GM12878 (cell line): ENCODE results near the gene NOP9. TPM values are rescaled to one million over a fixed set of nuclear protein-coding genes. Genes with fewer than 3 reads are reported as not detected.

Source experiments
- ATAC-seq: fragments of 200-7000 bp; cut with Tn5 transposase; 3 replicates; pipeline ENCODE4 v1.9.1; 2020; ENCODE audit warnings: mild to moderate bottlenecking, moderate library complexity
- BruUV-seq: library from RNA; stranded (reverse); fragments of 400-500 nt; replicated peaks from 2 replicates; lab custom pipeline; 2021; lab: Mats Ljungman, UMichigan
- CTCF ChIA-PET: fragments of 300-600 bp; sonication (Branson Sonifier 250); formaldehyde crosslinking; extraction: SDS; loops from one replicate; lab custom pipeline; 2021; ENCODE audit warnings: inconsistent platforms; lab: Yijun Ruan, JAX
- POLR2A ChIA-PET: fragments of 350-600 bp; formaldehyde crosslinking; extraction: SDS; loops from one replicate; lab custom pipeline; 2021; ENCODE audit warnings: inconsistent platforms; lab: Charles Lee
- RAD21 ChIA-PET: fragments of 300-600 bp; sonication (Branson Sonifier 250); formaldehyde crosslinking; loops from one replicate; lab custom pipeline; 2023; ENCODE audit warnings: antibody characterized with exemption; ENCODE audit not compliant: unreplicated experiment; lab: Charles Lee
- SMC1A ChIA-PET: fragments of 300-600 bp; sonication (Branson Sonifier 250); formaldehyde crosslinking; loops from one replicate; lab custom pipeline; 2023; ENCODE audit not compliant: unreplicated experiment, uncharacterized antibody; lab: Charles Lee
- DNase-seq: peaks from one replicate; pipeline ENCODE4 v3.0.0-alpha.2; 2011; ENCODE audit warnings: low read depth, low spot score
- FAIRE-seq: peaks from 3 replicates; lab custom pipeline; 2011; peaks lifted over from hg19 to GRCh38; lab: Jason Lieb, UNC
- H2AFZ ChIP-seq: 2 replicates; pipeline ENCODE4 v1.6.0; 2011; ENCODE audit warnings: low read depth, low read length, control low read depth; ENCODE audit not compliant: control insufficient read depth
- H3K27ac ChIP-seq: 2 replicates; pipeline ENCODE4 v1.5.1; 2011; ENCODE audit warnings: control low read depth; ENCODE audit not compliant: control insufficient read depth, insufficient read depth
- H3K27me3 ChIP-seq, 2 experiments: replicated peaks in 1 of 2; 2 replicates each; pipeline versions ENCODE4 v1.6.0 to v1.6.1; 2011; ENCODE audit warnings: low read length in 1 of 2; ENCODE audit not compliant: control insufficient read depth in 2 of 2, insufficient read depth in 2 of 2
- H3K36me3 ChIP-seq, 2 experiments: 2 replicates each; pipeline ENCODE4 v1.5.1; 2011; ENCODE audit warnings: low read length in 1 of 2; ENCODE audit not compliant: control insufficient read depth in 2 of 2, insufficient read depth in 2 of 2
- H3K4me1 ChIP-seq: 2 replicates; pipeline ENCODE4 v1.6.1; 2011; ENCODE audit warnings: mild to moderate bottlenecking, low read length, moderate library complexity, mixed read lengths; ENCODE audit not compliant: control insufficient read depth, insufficient read depth
- H3K4me2 ChIP-seq: 2 replicates; pipeline ENCODE4 v1.6.0; 2011; ENCODE audit warnings: control low read depth; ENCODE audit not compliant: control insufficient read depth, insufficient read depth
- H3K4me3 ChIP-seq: fragments of 200-600 bp; sonication (generic); 2 replicates; pipeline ENCODE4 v1.5.1; 2016
- H3K79me2 ChIP-seq: 2 replicates; pipeline ENCODE4 v1.6.0; 2011; ENCODE audit warnings: low read length; ENCODE audit not compliant: control insufficient read depth, insufficient read depth
- H3K9ac ChIP-seq: 2 replicates; pipeline ENCODE4 v1.8.0; 2011; ENCODE audit warnings: low read length, control low read depth, mixed read lengths; ENCODE audit not compliant: control insufficient read depth, insufficient read depth
- H3K9me3 ChIP-seq: replicated peaks from 3 replicates; pipeline ENCODE4 v1.5.1; 2011; ENCODE audit warnings: mild to moderate bottlenecking, low read length; ENCODE audit not compliant: control insufficient read depth, insufficient read depth
- H4K20me1 ChIP-seq: 2 replicates; pipeline ENCODE4 v1.6.0; 2011; ENCODE audit not compliant: control insufficient read depth, insufficient read depth
- ASH2L ChIP-seq: fragments of 300-600, 200-600 bp; sonication (generic); IDR thresholded peaks from 2 replicates; pipeline ENCODE4 v1.6.1; 2017; ENCODE audit warnings: low read depth, mild to moderate bottlenecking, borderline replicate concordance
- GATAD2B ChIP-seq: fragments of 450-650 bp; conservative IDR thresholded peaks from 2 replicates; pipeline ENCODE4 v1.6.1; 2017; ENCODE audit warnings: low read depth, mild to moderate bottlenecking, moderate library complexity
- MTA3 ChIP-seq: IDR thresholded peaks from 2 replicates; pipeline ENCODE4 v1.6.1; 2012; ENCODE audit warnings: low read length, inconsistent platforms, borderline replicate concordance
- NBN ChIP-seq: fragments of 450-650 bp; IDR thresholded peaks from 2 replicates; pipeline ENCODE4 v1.6.1; 2016
- NRF1 ChIP-seq: conservative IDR thresholded peaks from 2 replicates; pipeline ENCODE4 v1.6.1; 2011; ENCODE audit warnings: mild to moderate bottlenecking, low read depth, low read length, improper control_type of control experiment
- PAX5 ChIP-seq: IDR thresholded peaks from 2 replicates; pipeline ENCODE4 v1.6.1; 2011; ENCODE audit warnings: low read depth, low read length, borderline replicate concordance
- SIN3A ChIP-seq: IDR thresholded peaks from 2 replicates; pipeline ENCODE4 v1.6.1; 2012; ENCODE audit warnings: low read depth, low read length, improper control_type of control experiment
- TCF7 ChIP-seq: IDR thresholded peaks from 2 replicates; pipeline ENCODE4 v1.6.1; 2014; ENCODE audit warnings: antibody characterized with exemption, borderline replicate concordance
- WGBS: methylation state at CpG from one replicate; pipeline ENCODE4 v1.1.6; 2016; ENCODE audit warnings: low lambda C conversion rate; ENCODE audit not compliant: insufficient replicate concordance, insufficient coverage; ENCODE audit errors: missing lambda C conversion rate; 5-methylcytosine and 5-hydroxymethylcytosine counted together
- in situ Hi-C: fragments of 300-500 bp; cut with MboI; formaldehyde crosslinking; loops from 9 replicates; pipeline ENCODE4 v1.14.3; 2018; ENCODE audit warnings: mixed read lengths
- intact Hi-C: fragments of 100-400 bp; cut with micrococcal nuclease; formaldehyde crosslinking; loops from one replicate; pipeline ENCODE4 v1.14.2; 2022; ENCODE audit not compliant: unreplicated experiment
- polyA plus RNA-seq, 11 experiments: library from polyadenylated mRNA; depleted of rRNA in 4 of 11; unstranded in 6 of 11; stranded (reverse) in 5 of 11; fragments of >200 nt; fragmentation: Nextera tagmentation in 4 of 11; fragmentation: Illumina TruSeq in 1 of 11; extraction: Ambion mirVana in 4 of 11; extraction: Trizol in 1 of 11; gene quantifications; 1 replicate in 1 of 11; 2 replicates in 10 of 11; pipeline versions ENCODE4 v1.2.1 to v1.2.3, GENCODE V29; 2011 to 2016; ENCODE audit warnings: inconsistent platforms in 2 of 11, missing spikeins in 2 of 11, low read depth in 1 of 11
- total RNA-seq, 4 experiments: library from RNA; depleted of rRNA in 3 of 4; stranded (reverse); fragments of >200 nt in 3 of 4; fragmentation: Illumina TruSeq in 1 of 4; extraction: Trizol in 1 of 4; gene quantifications; 2 replicates each; pipeline versions ENCODE4 v1.2.1 to v1.2.3, GENCODE V29; 2013 to 2021

Gene NOP9
- total and polyA plus RNA-seq, 10 of the 15 experiments (the other 5 are each of a cell fraction or from before 2014, with no cell fraction given) = 2.4 to 43.9 (median 20.3) TPM

DNA sequence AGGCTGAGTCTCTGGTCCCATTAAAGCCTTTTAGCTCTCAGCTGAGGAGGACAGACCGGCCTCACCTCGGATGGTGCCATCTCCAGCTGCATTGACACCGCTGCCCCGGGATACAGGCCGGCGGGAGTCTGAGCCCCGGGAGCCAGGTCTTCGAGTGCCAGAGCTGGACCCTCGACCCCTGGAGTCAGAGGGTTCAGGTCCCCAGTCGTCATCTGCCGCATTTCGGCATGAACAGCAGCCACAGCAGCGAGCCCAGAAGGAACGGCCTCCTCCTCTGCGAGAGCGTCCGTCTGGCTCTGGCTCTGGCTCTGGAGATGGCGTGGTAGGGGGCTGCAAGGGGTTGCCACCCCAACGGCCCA, 37.7 kb upstream of the NOP9 start:
- DNase-seq (no peak), FAIRE-seq (no peak), ATAC-seq (no peak)
- RAD21 ChIA-PET = interaction anchor here (1.0 kb wide), 1 partner anchor 19 kb away, joined by 6 read pairs; no protein-coding TSS in a partner anchor
- no peaks in the 10 kb centered on the region for H3K4me1 ChIP-seq
- intact Hi-C loops (no loop called here), in situ Hi-C loops (no loop called here)
- H3K9ac ChIP-seq = no peak overlapping the region
- CTCF ChIA-PET = interaction anchor here (0.8 to 2.1 kb wide), 4 partner anchors 9 to 46 kb away, joined by 4 to 10 read pairs (median 4); partner anchors contain the start of genes CIDEB, RABGGTA and TINF2
- no TSS peak for BruUV-seq
- no peaks in the 10 kb centered on the region for H3K27me3 ChIP-seq
- no peaks in the 10 kb centered on the region for H3K9me3 ChIP-seq
- no peaks in the 10 kb centered on the region for H3K79me2 ChIP-seq
- no peak overlapping the region for H3K4me3 ChIP-seq
- POLR2A ChIA-PET = interaction anchor here (0.7 kb wide), 1 partner anchor 18 kb away, joined by 3 read pairs; no protein-coding TSS in a partner anchor
- H3K27ac ChIP-seq = no peak overlapping the region
- 91% methylated on average over 18 of the region's 19 CpGs for WGBS
- H3K4me2 ChIP-seq = no peak overlapping the region
- SMC1A ChIA-PET = no interaction called here
- H3K36me3 ChIP-seq = peaks cover 0 to 3% of the 10 kb centered on the region in 2 experiments; a peak in 2 of 4 replicates
- H4K20me1 ChIP-seq = no peaks in the 10 kb centered on the region
- no peak overlapping the region for H2AFZ ChIP-seq
- TF ChIP-seq SIN3A = no peak
- no peak for TF ChIP-seq NRF1
- no peak for TF ChIP-seq GATAD2B
- TF ChIP-seq TCF7 = no peak
- no peak for TF ChIP-seq NBN
- no peak for TF ChIP-seq MTA3
- no peak for TF ChIP-seq PAX5
- TF ChIP-seq ASH2L = no peak
